OCI-LY7 (cell line): ENCODE results near the gene PDCD1.

ENCODE experiments used
- EZH2phosphoT487 ChIP-seq: fragments of 200-600 bp; sonication (generic); IDR thresholded peaks from 2 replicates; pipeline ENCODE4 v1.6.1; 2018; ENCODE audit warnings: low read depth, borderline replicate concordance, mild to moderate bottlenecking, mixed run types, antibody characterized with exemption, low read length, moderate library complexity, mixed read lengths
- TF ChIP-seq, protein P1 (sequence below): fragments of 200-600 bp; sonication (generic); conservative IDR thresholded peaks from 2 replicates; pipeline ENCODE4 v1.5.1; 2014; ENCODE audit warnings: mild to moderate bottlenecking, antibody characterized with exemption, low read length, moderate library complexity, mixed read lengths

DNA sequence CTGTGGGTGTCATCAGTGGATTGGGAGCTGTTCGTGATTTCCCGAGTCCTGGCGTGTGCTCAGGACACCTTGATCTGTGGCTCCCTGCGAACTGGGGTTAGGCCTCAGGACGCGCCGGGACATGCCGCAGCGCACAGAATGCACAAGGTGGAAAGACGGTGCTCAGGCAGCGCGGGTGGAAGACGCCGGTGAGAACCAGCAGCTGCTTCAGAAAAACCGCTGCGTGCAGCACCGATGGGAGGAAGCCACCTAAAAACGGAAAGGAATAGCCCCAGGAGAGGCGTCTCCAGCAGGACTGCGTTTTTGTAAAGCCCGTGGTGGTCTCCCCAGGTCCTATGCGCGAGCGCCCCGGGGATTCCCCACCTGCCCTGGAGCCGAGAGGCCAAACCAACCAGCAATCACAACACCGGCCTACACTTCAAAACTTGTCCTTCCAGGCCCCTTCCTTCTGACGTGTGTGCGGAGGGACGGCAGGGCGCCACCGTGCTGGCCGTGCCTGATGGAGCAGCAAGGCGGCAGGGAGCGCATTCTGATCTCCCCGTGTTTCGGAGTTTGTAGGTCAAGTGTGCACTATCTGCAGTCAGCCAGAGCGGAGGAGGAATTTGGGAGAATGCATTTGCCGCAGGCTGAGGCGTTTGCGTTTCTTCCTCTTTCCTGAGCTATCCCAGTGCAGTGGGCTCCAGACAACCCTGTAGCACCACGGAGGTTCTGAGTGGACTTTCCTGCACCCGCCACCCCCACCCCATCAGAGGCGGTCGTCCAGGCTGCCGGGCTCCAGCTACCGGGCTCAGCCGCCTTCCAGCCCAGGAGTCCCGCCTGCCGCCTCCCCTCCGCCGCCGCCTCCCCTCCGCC is 43.0 kb upstream of the PDCD1 start:
- TF ChIP-seq, protein P1, sequence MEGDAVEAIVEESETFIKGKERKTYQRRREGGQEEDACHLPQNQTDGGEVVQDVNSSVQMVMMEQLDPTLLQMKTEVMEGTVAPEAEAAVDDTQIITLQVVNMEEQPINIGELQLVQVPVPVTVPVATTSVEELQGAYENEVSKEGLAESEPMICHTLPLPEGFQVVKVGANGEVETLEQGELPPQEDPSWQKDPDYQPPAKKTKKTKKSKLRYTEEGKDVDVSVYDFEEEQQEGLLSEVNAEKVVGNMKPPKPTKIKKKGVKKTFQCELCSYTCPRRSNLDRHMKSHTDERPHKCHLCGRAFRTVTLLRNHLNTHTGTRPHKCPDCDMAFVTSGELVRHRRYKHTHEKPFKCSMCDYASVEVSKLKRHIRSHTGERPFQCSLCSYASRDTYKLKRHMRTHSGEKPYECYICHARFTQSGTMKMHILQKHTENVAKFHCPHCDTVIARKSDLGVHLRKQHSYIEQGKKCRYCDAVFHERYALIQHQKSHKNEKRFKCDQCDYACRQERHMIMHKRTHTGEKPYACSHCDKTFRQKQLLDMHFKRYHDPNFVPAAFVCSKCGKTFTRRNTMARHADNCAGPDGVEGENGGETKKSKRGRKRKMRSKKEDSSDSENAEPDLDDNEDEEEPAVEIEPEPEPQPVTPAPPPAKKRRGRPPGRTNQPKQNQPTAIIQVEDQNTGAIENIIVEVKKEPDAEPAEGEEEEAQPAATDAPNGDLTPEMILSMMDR, result no peak
- TF ChIP-seq EZH2phosphoT487, result no peak
